Activated CD8-positive, alpha-beta memory T cell treated with anti-CD3 and anti-CD28 coated beads for 4 hours (primary cell): Measurements from ENCODE around the gene DUSP28.

Experiments
- DNase-seq, 2 donors: peaks; one replicate each; pipeline ENCODE4 v3.0.0-alpha.2; 2020; ENCODE audit warnings: low read depth in 2 of 2

DUSP28 gene

DNA sequence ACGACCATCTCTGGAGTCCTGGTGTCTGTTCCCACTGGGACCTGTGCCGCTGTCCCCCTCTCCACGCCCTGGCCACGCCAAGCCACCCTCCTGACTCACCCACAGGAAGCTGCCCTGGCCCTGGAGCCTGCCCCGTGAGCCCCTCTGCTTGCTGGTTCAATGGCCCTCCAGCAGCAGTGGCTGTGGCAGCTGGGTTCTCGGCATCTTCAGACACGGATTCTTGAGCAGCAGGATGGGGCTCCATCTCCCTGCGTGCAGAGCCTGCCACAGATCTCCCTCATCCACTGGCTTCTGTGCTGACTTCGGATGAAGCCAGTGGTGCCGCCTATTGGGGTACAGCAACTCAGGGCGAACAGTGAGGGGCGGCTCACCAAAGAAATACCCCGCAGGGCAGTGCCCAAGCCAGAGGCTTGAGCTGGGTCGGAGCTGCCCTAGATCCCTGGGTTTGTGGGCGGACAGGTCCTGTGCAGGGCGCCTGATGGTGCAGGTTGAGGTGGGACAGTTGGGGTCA lies 40.3 kb downstream of the DUSP28 start:
- DNase-seq = no peak

DNA sequence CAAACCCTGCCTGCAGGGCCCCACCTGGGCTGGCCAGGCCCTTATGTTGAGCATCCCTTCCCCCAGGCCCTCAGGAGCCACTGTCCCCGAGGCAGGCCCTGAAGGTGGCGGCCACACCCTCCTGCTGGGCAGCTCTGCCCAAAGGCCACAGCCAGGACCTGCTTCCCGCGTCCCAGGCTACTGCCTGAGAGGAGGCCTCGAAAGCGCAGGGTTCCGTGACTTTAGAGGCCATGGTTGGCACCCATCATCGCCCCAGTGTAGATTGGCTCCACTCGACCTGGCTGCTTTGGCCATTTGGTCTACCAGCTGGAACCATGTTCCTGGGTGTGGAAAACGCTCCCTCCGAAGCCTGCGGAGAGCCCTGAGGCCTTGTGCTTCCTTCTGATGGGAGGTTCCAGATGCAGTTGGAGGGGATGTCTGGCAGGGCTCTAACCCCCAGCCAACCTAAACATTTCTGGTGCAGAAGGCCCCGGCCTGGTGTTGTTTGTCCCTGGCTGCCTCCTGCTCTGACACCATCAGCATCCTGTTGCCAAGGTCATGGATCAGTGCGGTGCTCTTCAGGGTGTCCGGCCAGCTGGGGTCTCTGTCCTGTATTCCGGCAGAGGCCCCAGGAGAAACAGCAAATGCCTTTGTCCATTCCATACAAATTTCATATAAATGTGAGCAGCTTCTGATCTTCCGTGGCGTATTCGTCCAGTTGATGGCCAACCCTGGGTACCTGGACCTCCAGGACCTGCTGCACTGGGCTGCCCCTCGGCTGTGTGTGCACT lies 41.1 kb downstream of the DUSP28 start:
- DNase-seq = no peak

DNA sequence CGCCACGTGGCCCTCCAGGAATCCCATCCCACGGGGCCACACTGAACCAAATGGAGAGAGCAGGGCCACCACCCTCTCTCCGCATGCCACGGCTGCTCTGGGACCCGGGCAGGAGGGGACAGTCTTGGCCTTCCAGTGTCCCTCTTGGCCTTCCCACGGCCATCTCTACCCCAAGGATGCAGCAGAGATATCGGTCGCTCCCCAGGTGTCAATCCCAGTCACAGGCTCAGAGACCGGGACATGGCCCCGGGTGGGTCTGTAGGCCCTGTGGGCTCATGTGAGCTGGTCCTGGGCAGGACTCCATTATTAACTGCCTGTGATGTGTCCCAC lies 41.6 kb downstream of the DUSP28 start:
- no peak for DNase-seq

DNA sequence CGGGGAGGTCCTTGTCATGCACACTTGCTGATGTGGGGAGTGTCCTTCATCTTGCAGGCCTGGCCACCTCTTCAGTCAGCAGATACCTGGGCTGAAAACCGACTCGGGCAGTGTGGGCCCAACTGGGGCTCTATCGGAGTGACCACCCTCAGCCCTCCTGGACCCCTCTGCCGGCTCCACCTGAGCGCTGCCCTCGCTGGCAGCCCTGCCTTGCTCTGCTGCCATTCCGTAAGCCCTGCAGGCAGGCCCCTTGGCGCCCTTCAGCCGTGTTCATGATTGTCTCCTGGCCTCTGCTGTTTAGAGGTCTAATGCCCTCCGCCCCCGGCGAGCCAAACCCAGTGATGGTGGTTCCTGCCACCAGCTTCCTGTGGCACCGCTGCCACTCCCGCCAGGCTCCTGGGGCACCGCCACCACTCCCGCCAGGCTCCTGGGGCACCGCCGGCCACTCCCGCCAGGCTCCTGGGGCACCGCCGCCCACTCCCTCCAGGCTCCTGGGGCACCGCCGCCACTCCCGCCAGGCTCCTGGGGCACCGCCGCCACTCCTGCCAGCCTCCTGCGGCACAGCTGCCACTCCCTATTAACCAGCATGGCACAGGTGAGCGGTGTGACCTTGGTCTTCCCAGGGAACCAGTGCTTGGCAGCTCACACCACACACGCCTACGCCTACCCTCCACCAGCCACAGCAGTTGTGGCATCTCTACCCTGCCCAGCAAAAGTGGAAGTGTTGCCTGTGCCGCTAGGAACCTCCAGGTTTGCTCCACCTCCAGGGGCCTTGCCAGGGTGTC lies 42.3 kb downstream of the DUSP28 start:
- DNase-seq = no peak

GRCh38 chr2:240603081-240603835 lies 43.1 kb downstream of the DUSP28 start:
- no peak for DNase-seq

GRCh38 chr2:240603846-240604245 lies 43.7 kb downstream of the DUSP28 start:
- DNase-seq = no peak

DNA sequence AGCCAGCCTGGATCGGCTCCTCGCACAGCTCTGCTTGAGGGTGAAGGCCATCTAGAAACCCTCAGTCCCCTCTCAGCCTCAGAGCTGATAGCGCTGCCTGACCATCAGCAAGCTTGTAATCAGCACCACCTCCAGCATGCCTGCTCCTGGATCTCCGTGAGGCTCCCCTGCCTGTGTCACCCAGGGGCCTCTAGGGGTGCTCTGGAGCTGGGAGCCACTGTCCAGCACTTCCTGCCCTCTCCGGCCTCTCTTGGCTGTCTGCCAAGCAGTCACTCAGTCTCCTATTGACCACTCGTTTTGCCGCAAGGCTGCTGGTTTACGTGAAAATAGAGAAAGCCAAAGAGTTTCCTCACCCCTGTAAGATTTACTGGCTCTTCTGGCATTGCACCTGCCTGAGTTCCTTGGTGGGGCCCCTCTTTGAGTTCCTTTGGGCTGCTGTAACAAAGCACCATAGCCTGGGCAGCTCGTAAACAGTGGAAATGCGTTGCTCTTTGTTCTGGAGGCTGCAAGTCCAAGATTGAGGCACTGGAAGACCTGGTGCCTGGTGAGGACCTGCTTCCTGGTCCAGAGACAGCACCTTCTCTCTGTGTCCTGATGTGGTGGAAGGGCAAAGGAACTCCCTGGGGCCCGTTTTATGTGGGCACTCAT lies 44.3 kb downstream of the DUSP28 start:
- no peak for DNase-seq

- DNase-seq = no peak
These were observed 45.0 kb downstream of the DUSP28 start for GRCh38 chr2:240604939-240605716.

DNA sequence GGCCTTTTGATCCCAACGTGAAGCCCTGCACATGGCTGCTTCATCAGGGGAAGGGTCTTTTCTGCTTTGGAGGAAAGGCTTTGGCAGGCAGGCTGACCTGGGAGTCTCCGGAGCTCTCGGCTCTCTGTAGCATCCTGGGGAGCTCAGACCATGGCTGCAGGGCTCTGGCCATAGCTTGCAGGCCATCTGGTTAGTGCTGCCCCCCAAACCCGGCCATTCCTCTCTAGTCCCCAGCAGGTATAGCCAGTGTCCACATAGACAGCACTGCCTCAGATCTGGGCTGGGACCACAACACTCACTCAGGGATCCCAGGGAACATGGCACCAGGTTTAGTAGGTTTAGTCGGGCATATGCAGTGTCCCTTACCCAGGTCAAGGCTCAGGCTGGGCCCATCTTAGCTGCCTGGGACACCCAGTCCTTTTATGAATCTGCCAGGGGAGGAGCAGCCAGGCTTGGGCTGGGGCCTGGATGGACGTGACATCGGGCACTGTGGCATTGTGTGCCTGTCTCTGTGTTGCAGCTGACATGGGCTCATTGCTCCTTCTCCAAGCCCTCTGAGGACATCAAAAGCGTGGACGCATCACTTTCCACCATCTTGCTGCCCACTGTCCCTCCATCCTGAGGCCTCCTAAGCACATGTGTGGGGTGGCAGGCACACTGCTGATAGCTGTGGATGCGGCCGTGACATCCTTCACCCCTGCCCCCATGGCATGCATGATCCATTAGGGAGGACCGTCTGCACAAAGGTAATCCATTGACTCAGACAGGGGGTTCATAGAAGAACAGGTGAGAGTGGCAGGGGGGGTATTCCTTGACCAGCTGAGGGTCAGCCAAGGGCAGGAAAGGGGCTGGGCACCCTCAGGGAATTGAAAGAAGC lies 45.9 kb downstream of the DUSP28 start:
- DNase-seq = no peak

GRCh38 chr2:240611601-240612210 lies 51.5 kb downstream of the DUSP28 start:
- DNase-seq = no peak
